MM.1S (cell line): ENCODE measurements around the gene PNPLA2.

Experiments
- DNase-seq: peaks from one replicate; pipeline ENCODE4 v3.0.0-alpha.2; 2015
- H2AFZ ChIP-seq: fragments of 300-600 bp; sonication (generic); 2 replicates; pipeline ENCODE4 v1.6.0; 2016; ENCODE audit warnings: antibody characterized with exemption, low read length
- H3F3A ChIP-seq: fragments of 300-600 bp; sonication (generic); 2 replicates; pipeline ENCODE4 v1.6.1; 2016; ENCODE audit warnings: mild to moderate bottlenecking, antibody characterized with exemption, low read length, moderate library complexity, mixed read lengths; ENCODE audit not compliant: insufficient read depth
- H3K27ac ChIP-seq: fragments of 300-600 bp; sonication (generic); 2 replicates; pipeline ENCODE4 v1.5.1; 2016; ENCODE audit warnings: mild to moderate bottlenecking, low read length
- H3K27me3 ChIP-seq: fragments of 300-600 bp; sonication (generic); replicated peaks from 2 replicates; pipeline ENCODE4 v1.6.0; 2016; ENCODE audit warnings: low read length; ENCODE audit not compliant: insufficient read depth
- H3K36me3 ChIP-seq: fragments of 300-600 bp; sonication (generic); replicated peaks from 2 replicates; pipeline ENCODE4 v1.6.1; 2016; ENCODE audit warnings: mild to moderate bottlenecking, low read length, mixed read lengths; ENCODE audit not compliant: insufficient read depth
- H3K4me1 ChIP-seq: fragments of 300-600 bp; sonication (generic); 2 replicates; pipeline ENCODE4 v1.6.1; 2016; ENCODE audit warnings: low read length, mixed read lengths
- H3K4me2 ChIP-seq: fragments of 300-600 bp; sonication (generic); 2 replicates; pipeline ENCODE4 v1.6.0; 2016; ENCODE audit warnings: low read depth, low read length
- H3K4me3 ChIP-seq: fragments of 300-600 bp; sonication (generic); 2 replicates; pipeline ENCODE4 v1.5.1; 2016; ENCODE audit warnings: low read length, mixed read lengths
- H3K79me2 ChIP-seq: fragments of 300-600 bp; sonication (generic); 2 replicates; pipeline ENCODE4 v1.6.1; 2016; ENCODE audit warnings: mixed run types, low read length, mixed read lengths
- H3K9ac ChIP-seq: fragments of 300-600 bp; sonication (generic); 2 replicates; pipeline ENCODE4 v1.6.1; 2016; ENCODE audit warnings: low read length, mixed read lengths
- H3K9me2 ChIP-seq: fragments of 300-600 bp; sonication (generic); replicated peaks from 2 replicates; pipeline ENCODE4 v1.6.1; 2016; ENCODE audit warnings: mild to moderate bottlenecking, low read length, mixed read lengths; ENCODE audit not compliant: insufficient read depth
- H3K9me3 ChIP-seq: fragments of 300-600 bp; sonication (generic); replicated peaks from 2 replicates; pipeline ENCODE4 v1.6.1; 2016; ENCODE audit warnings: mild to moderate bottlenecking, low read length, mixed read lengths; ENCODE audit not compliant: insufficient read depth
- H4K20me1 ChIP-seq: fragments of 300-600 bp; sonication (generic); 2 replicates; pipeline ENCODE4 v1.6.1; 2016; ENCODE audit warnings: mild to moderate bottlenecking, low read length, moderate library complexity, mixed read lengths; ENCODE audit not compliant: insufficient read depth
- CTCF ChIP-seq: fragments of 300-600 bp; sonication (generic); IDR thresholded peaks from 2 replicates; pipeline ENCODE4 v1.5.1; 2016; ENCODE audit warnings: antibody characterized with exemption, low read length, mixed read lengths
- EZH2 ChIP-seq: fragments of 300-600 bp; sonication (generic); optimal IDR thresholded peaks from 2 replicates; pipeline ENCODE3; 2017; ENCODE audit warnings: low read depth, mild to moderate bottlenecking, antibody characterized with exemption, low read length, mixed read lengths
- EZH2phosphoT487 ChIP-seq: fragments of 300-600 bp; sonication (generic); IDR thresholded peaks from 2 replicates; pipeline ENCODE4 v1.6.1; 2018; ENCODE audit warnings: antibody characterized with exemption, low read length

PNPLA2 gene

DNA sequence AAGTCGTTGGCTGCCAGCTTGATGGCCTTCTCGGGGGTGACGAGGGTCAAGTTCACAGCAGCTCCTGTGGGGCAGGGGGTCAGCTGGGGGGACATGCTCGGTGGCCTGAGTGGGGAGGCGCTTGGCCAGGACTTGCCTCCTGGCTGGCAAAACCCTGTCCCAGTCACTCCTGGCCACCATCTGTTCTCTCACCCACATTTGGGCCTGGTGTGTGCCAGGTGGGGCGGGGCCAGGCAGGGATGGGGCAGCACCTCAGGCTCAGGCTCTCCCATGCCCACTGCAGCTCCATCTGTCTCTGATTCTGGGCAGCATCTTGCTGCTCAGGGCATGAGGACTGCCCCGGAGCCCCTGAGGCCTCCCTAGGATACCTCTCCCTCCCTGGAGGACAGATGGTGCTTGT, 25.2 kb upstream of the PNPLA2 start:
- Histone ChIP-seq H3K4me2 (no peak overlapping the region), H3F3A (peaks cover 23% of the 10 kb centered on the region), H3K27ac (no peak overlapping the region), H3K79me2 (peaks cover 53% of the 10 kb centered on the region), H3K4me1 (0 out of 2 replicates have a peak, but pooled peaks cover 3% of the 10 kb centered on the region), H3K36me3 (no peaks in the 10 kb centered on the region), H2AFZ (no peak overlapping the region), H3K27me3 (no peaks in the 10 kb centered on the region), H3K9me3 (no peaks in the 10 kb centered on the region), H3K4me3 (no peak overlapping the region), H3K9ac (no peak overlapping the region), H3K9me2 (no peaks in the 10 kb centered on the region), H4K20me1 (no peaks in the 10 kb centered on the region)
- TF ChIP-seq EZH2phosphoT487 (no peak), CTCF (no peak), EZH2 (no peak)
- no peak for DNase-seq

DNA sequence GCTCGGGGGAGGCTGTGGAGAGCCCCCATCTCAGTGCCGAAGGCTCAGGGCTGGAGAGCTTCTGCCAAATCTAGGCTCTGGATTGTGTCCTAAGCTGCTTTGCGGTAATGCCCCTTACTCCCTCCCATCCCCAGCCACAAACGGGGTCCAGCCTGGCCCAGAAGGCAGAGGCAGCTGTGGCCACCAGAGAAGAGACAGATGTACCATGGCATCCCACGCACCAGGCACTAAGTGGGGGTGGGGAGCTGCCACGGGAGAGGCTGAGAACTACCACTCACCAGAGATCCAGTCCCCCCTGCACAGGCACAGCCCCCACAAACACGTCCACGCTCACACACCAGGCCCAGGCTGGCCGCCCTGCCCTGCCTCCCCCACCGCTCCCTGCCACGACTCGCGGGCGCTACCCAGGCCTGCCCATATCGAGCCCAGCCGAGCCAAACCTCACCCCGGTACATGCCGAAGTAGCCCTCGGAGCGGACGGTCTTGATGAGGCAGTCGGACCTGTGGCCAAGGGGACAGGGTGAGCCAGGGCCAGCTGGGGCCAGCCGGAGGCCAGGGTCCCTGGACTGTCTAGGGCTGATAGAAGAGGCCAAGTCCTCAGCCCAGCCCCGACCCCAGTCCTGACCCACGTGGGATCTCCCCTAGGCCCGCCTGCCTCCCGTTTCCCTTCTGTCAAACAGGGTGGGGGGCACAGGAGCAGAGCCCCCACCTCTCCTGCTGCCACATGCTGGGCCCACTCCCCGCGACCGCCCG, 24.5 kb upstream of the PNPLA2 start:
- Histone ChIP-seq H3K9ac (no peak overlapping the region), H4K20me1 (no peaks in the 10 kb centered on the region), H3K27me3 (no peaks in the 10 kb centered on the region), H3K4me1 (no peaks in the 10 kb centered on the region), H3K79me2 (peaks cover 46% of the 10 kb centered on the region), H3K4me2 (no peak overlapping the region), H3K36me3 (no peaks in the 10 kb centered on the region), H3K9me2 (no peaks in the 10 kb centered on the region), H3K9me3 (no peaks in the 10 kb centered on the region), H3F3A (peaks cover 27% of the 10 kb centered on the region), H2AFZ (no peak overlapping the region), H3K4me3 (no peak overlapping the region), H3K27ac (no peak overlapping the region)
- DNase-seq: no peak
- TF ChIP-seq EZH2 (no peak), EZH2phosphoT487 (no peak), CTCF (no peak)

- H3K4me2 ChIP-seq: peak overlapping the region; percentile 95
- H3K27ac ChIP-seq: no peak overlapping the region
- H2AFZ ChIP-seq: no peak overlapping the region
- DNase-seq: no peak
- peaks cover 27% of the 10 kb centered on the region for H3F3A ChIP-seq
- TF ChIP-seq EZH2 (no peak), CTCF (no peak), EZH2phosphoT487 (no peak)
- no peaks in the 10 kb centered on the region for H3K9me2 ChIP-seq
- H3K4me3 ChIP-seq: peak overlapping the region; percentile 84
- peak overlapping the region; percentile 85; the same call in 1 of the 2 replicates for H3K9ac ChIP-seq
- H3K9me3 ChIP-seq: no peaks in the 10 kb centered on the region
- no peaks in the 10 kb centered on the region for H3K27me3 ChIP-seq
- H4K20me1 ChIP-seq: no peaks in the 10 kb centered on the region
- H3K36me3 ChIP-seq: no peaks in the 10 kb centered on the region
- no peaks in the 10 kb centered on the region for H3K4me1 ChIP-seq
- peaks cover 41% of the 10 kb centered on the region for H3K79me2 ChIP-seq
These were observed 23.7 kb upstream of the PNPLA2 start for GRCh38 chr11:794766-795633.
